GM19328 (cell line): ENCODE data around the gene SYNM.
A peak's percentile ranks its signal among the peaks of the same experiment; 100 is the strongest.

Source experiments
- ATAC-seq: cut with Tn5 transposase; IDR thresholded peaks from one replicate; pipeline ENCODE4 v1.9.1; 2021; ENCODE audit warnings: mild to moderate bottlenecking, moderate library complexity; ENCODE audit not compliant: unreplicated experiment

The SYNM gene

DNA sequence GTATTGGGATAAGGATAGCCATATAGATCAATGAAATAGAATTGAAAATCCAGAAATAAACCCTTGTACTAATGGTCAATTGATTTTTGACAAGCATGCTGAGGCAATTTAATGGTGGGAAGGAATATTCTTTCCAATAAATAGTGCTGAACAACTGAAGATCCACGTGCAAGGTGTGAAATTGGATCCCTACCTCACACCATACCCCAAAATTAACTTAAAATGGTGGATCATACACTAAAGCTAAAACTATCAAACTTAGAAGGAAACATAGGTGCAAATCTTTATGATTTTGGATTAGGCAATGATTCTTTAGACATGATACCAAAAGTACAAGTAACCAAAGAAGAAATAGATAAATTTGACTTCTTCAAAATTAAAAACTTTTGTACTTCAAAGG lies 22.1 kb upstream of the SYNM start:
- ATAC-seq, result no peak

DNA sequence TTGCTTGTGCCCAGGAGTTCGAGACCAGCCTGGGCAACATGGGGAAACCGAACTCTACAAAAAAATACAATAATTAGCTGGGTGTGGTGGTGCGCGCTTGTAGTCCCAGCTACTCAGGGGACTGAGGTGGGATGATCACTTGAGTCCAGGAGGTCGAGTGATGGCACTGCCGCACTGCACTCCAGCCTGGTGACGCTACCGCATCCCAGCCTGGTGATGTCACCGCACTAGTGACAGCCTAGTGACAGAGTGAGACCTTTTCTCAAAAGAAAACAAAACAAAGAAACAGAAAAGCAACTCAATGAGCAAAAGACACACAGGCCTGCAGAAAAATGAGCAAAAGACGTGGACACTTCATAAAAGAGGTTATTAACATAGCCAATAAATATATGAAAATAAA lies 19.9 kb upstream of the SYNM start:
- ATAC-seq, result no peak

DNA sequence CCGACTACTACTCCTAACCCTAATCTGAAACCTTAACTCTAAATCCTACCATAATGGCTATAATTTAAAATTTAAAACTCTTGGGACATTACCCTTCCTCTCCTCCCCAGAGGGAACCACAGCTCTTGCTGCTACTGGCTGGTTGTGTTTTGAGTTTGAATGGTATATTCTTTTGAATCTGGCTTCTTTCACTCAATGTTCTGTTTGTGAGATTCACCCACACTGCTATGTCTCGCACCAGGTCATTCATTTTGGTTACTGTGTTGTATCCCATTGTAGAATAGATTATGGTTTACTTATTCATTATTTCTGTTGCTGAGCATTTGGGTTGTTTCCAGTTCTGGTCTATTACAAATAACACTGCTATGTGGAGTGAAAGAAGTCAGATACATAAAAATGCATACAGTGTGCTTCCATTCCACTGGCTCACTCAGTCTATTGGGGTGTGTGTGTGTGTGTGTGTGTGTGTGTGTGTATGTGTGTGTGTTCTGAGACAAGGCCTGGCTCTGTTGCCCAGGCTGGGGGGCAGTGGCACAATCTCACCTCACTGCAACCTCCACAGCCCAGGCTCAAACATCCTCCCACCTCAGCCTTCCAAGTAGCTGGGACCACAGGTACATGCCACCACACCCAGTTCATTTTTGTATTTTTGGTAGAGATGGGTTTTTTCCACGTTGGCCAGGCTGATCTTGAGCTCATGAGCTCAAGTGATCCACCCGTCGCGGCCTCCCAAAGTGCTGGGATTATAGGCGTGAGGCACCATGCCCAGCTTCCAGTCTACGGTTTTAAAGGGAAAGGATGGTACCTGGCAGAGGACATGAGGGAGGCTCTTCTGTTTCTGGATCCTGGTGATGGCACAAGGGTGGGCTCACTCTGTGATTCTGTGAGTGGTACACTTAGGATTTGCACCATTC lies 19.2 kb upstream of the SYNM start:
- ATAC-seq, result no peak

DNA sequence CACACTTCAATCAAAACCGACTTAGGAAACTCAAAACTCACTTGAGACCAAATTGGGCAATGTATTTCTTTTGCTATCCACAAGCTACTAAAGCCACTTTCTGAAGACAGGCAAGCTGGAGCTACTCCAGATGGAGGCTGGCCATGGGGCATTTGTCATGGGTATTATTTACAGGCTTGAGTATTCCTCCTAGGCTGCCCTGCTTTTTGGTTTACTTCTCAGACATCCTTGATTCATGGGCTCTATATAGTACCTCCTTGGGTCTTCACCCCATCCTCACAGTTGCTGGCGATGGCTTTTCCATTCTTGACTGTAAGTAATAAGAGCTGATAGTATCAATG lies 18.6 kb upstream of the SYNM start:
- no peak for ATAC-seq

DNA sequence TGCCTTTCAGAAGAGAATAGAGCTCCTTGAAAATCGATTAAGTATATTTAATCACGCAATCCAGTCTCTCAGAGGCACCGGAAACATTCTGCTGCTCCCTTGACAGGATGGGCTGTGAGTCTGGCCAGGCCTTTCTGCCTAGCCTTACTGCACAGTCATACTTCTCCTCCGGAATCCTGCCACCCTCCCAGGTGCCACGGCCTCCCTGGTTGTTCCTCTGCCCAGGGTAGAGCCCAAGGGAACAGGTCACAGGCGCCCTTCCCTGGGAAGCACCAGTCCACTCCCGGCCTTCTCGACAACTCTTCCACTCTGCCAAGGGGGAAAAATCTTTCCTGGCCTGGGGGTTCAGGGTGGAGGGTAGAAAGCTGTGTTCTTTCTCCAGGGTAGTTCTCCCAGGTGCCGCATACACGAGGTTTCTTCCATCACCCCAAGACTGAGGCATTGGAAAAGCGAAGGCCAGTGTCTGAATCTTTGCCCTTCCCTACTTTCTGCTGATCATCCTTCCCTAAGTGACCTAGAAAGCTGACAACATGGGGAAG lies 17.4 kb upstream of the SYNM start:
- ATAC-seq, result no peak

DNA sequence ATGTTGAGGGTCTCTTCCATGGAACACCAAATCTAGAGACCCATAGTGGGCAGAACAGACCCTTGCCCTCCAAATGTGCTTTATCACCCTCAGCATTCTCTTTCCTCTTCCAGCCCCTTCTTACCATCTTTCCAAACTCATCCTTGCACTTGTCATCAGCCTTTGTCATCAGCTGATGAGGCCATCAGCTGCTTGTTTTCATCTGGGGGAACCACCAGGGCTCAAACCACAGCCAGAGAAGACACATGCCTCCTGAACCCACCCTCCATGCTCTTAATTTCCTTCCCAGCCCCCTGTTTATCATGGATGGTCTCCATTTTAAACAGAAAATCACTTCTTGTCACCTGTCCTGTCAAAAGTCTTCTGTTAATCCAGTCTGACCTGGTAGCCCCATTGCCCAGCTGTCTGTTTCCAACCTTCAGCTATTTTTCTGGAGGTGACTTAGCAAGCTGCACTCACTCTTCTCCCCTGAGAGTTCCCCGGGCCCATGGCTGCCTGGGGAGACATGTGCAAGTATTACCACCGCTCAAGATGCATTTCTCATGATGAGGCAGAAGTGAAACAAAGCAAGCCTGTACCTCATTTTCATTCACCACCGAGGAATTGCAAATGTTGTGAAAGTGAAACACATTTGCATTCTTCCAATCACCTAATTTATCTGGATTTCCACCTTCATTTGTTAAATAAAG lies 14.7 kb upstream of the SYNM start:
- peak; percentile 99 for ATAC-seq

DNA sequence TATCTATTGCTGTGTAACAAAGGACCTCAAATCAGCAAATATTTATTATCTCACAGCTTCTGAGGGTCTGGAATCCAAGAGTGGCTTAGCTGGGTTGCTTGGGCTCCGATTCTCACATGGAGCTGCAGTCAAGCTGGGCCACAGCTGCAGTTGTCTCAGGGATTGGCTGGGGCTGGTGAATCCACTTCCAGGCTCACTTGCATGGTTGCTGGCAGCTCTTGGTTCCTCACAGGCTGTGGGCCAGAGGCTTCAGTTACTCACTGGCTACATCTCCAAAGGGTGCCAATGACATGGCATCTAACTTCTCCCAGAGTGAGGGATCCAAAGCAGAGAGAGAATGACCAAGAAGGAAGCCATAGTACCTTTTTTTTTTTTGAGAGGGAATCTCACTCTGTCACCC lies 13.9 kb upstream of the SYNM start:
- ATAC-seq, result no peak

DNA sequence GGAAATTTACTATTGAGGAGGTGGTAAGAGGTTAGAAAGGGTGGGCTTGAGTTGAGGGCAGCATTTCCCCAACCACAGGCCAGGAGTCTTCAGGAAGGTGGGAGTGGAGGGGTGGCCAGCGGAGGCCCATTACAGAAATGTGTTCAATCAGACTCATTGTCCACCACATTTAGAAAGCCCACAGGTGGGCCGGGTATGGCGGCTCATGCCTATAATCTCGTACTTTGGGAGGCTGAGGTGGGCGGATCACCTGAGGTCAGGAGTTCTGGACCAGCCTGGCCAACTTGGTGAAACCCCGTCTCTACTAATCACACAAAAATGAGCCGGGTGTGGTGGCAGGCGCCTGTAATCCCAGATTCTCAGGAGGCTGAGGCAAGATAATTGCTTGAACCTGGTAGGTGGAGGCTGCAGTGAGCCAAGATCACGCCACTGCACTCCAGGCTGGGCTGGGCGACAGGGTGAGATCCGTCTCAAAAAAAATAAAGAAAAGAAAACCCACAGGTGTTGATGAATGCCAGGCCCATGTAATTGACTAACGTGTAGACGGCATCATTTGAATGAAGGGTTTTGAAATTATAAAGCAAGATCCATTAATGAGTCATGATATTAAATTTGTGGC lies 12.2 kb upstream of the SYNM start:
- no peak for ATAC-seq

DNA sequence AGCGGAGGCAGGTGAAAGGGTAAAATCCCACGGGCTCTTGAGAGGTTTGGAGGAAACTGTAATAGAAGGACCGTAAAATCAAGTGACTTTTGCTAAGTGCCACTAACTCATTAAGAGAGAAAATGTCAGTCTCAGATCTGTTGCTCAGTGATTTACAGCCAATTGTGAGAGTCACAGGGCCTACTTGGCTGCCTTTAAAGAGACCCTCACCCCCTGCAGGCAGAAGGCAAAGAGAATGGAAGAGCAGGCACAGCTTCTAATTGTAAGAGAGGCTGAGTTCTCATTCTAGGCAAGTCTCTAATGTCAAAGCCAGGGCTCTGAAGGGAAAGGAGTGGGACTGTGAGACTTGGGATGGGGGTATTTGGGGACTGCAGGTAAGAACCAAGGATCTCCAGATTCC lies 9.3 kb upstream of the SYNM start:
- ATAC-seq, result no peak

DNA sequence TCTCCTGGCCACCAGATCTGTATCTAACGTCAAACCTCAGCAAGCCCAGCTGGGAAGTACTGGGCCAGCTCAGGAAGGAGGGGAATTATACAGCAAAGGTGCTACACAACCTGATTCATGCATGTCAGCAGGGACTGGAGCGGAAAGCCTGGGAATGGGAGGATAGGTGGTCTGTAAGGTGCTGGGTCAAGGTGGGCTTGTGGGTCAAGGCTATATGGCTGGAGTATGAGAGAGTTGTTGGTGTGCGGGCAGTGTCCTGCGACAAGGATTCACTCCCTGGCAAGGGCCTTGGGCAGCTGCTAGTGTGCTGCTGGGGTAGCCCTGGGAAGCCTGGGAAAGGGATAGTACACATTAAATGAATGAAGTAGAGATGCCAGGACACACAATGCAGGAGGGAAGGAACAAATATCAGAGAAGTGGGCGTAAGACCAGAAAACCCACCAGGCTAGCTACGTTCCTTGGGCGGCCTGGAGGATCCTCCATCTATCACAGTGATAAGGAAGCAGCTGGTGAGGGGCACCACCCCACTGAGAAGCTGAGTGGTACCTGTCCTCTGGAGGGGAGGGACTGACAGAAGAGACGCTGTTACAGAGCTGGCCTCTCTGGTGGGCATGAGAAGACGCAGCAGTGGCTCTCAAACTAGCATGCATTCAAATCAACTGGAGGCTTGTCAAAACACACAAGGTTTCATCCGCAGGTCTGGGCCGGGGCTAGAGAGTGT lies 8.5 kb upstream of the SYNM start:
- no peak for ATAC-seq

DNA sequence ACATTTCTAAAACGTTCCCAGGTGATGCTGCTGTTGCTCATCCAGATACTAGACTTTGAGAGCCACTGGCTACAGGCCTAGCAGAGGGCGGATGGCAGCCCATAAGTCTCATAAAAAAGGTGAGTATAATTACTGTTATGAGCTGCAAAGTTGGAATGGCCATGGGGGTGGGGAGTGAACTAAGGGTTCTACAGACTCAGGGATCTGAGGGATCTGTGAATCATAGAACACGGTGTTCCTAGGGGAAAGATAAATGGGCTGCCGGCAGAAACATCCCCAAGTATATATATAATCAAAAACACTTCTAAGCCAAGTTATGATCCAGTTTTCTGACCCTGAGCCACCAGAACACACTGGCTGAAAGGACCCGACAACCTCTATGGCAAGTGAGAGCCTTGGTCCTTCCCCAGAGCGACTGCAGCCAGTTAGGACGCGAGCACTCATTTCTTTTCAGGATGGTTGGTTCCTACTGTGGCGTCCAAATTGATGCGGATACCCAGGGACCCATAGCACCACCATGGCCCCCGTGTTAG lies 7.9 kb upstream of the SYNM start:
- ATAC-seq, result no peak

DNA sequence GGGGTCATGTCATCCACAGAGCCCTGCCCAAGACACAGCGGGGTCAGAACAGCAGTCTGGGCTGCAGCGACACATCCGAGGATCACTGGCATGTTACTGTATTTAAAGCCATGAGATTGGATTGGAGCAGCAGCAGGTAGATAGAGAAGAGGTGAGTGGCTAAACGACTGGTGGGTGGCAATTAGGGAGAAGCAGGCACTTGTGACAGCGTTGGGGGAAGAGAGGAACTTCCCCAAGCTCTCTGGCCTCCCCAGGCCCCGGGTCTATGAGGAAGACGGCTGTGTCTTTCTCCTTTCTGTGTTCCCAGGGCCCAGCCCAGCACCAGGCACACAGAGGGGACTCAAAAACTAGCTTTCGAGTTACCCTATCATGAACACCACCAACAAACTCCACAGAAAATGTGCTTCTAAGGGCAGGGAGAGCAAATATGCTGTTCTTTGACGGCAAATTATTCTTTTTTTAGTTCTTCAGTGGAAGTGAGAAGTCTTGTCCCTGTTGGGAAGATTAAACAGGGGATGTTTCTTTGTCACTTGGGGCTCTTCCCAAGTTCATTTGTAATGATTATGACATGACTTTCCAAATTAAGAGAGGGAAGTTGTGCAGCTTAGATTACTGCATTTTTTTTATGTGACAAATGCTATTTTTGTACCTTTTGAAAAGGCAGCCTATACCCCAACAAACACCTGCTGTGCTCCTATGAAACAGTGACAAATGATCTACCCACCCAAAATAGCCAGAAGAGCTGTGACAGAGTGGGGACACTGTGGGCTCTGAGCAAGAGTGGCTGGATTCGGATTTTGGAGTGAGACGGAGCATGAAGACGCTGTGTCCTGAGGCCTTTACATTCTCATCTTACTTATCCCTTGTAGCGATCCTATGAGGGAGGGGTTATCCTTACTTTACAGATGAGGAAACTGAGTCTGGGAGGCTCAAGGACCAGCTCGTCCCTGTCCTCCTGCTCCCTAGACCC lies 7.2 kb upstream of the SYNM start:
- ATAC-seq, result no peak

DNA sequence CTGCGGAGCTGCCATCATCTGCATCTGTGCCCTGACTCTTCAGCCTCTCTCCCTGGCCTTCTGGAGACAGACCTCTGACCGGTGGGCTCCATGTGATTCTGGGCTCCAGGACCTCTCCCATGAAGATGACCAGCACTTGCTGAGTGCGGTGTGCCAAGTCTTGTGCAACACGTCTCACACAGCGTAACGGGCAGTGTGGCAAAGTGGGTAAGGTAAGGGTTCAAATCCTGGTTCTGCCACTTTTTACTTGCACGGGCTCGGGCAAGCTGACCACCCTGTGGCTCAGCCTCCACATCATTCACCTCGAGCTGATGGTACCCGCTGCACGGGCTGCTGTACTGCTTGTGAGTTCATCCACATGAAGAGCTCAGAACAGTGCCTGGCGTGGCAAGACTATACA lies 6.5 kb upstream of the SYNM start:
- ATAC-seq, result no peak

DNA sequence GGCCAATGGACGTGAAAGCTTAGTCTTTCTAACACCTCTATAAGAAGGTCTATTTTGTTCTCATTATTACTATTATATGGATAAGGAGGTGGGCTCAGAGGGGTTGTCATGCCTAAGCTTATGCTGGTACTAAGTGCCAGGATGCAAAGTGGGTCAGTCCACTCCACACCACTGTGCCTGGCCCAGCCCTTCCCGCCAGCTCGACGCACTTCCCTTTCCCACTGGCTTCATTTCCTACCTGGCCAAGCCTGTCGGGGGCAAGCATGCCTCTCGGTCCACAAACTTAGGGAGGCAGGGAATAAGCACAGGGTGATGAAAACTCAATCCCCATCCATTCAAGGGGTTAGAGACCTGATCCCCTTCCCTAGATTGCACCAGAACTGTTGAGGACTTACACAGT lies 5.9 kb upstream of the SYNM start:
- ATAC-seq, result no peak

DNA sequence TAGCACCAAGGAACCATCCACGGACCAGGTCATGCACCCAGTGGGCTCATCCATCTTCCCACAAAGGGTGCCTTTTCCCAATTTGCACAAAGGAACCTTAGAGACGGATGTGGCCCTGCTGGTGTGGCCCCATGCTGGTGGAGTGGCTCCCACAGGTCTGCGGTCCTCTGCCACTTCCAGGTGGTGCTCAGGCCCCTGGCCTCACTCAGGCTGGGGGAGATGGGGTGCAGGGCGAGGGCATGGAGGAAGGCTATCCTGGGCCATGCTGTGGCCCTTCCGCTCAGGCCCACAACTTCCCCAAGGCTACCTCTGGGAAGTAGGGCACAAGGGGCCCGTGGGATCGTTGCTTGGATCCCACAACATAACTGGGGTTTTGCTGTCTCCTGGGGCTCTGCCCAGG lies 5.2 kb upstream of the SYNM start:
- no peak for ATAC-seq

DNA sequence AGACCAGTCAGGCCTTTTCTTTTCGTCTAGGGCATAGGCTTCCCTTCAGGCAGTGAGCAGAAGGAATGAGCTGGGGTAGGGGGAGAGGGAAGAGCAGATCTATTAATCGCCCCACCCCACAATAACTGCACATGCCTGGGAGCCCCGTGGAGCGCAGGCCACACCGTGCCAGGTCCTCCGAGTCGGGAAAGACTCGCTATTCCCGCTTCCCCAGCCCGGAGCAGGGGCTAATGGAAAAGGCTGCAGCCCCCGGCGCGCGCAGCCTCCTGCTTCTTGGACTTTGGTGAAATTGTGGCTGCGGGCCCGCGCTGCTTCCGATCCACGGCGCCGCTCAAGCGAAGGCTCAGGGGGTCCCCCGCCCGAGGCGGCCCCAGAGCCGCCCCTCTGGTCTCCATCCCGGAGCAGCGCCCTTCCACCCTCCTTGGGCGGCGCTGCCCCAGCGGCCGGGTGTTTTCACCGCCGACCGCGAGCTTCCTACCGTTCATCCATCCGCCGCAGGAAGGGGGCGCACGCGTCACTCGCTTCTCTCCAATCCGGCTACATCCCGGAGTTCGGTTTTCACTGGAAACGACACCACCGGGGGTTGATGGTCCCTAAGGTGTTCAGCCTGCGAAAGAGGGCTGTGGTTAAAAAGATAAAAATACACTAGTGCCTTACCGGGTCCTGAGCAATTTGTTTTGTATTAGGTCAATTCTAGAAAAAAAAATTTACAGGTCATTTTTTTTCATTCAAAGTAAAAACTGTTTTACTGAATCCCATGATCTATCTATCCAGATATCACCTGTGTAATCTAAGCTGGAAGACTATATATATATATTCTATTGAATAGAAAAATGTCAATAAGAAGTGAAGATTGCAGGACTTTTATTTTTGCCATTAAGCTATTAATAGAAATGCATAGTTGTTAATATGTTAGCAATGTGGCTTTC lies 4.4 kb upstream of the SYNM start:
- ATAC-seq, result no peak

DNA sequence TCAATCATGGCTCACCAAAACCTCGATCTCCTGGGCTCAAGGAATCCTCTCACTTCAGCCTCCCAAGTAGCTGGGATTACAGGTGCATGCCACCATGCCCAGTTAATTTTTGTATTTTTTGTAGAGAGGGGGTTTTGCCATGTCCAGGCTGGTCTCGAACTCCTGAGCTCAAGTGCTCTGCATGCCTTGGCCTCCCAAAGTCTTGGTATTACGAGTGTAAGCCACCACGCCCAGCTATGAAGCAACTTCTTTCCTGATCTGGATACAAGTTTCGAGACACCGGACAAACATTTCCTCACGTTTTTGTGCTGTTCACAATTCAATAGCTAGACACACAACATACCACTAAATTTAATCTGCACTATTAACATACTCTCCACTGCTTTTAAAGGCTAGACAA lies 3.4 kb upstream of the SYNM start:
- no peak for ATAC-seq

DNA sequence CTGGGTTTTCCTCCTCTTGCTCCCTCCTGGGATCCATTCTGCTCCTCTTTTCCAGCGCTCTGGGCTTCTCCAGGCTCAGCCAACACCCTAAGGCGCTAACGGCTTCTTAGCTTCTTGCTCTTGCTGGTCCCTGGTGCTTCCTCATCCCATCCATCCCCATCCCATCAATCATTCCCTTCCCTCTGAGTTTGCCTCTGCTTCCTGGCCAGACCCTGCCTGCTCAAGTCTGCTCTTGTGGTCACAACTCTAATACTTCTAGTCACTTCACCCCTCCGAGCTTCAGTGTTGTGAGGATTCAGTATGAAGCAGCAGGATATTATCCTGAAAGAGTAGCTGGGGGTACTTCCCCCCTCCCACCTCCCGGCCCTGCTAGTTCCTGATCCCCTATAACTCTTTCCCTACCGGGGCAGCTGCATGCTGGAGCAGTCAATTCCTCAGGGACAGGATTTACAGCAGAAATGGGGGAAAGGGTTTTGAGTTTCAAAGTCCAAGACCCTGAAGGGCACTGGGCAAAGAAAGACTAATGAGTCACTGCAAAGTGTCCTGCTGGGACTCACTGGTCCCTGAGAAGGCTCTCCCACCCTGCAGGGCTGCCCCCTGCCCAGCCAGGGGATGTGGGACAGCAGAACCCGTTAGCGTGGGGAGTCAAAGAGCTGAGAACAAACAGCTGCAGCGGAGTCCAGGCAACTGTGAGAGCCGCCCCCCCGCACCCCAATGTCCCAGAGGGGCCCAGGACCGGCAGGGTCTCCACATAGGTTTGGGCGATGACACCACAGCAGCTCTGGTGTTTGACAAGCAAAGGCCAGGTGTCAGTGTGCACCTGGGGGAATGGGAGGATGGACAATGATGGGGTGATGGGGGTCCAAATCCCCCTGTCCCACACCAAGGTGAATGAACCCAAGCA lies 2.3 kb upstream of the SYNM start:
- no peak for ATAC-seq
